Panc1 (cell line): ENCODE measurements around the gene PADI1. TPM values are rescaled to one million over a fixed set of nuclear protein-coding genes. Genes with fewer than 3 reads are reported as not detected.

Experiments
- ATAC-seq: fragments of 200-7000 bp; cut with Tn5 transposase; 2 replicates; pipeline ENCODE4 v1.9.1; 2020; ENCODE audit warnings: mild to moderate bottlenecking, moderate library complexity
- BruUV-seq: library from RNA; stranded (reverse); fragments of 400-500 nt; replicated peaks from 2 replicates; lab custom pipeline; 2021; lab: Mats Ljungman, UMichigan
- CTCF ChIA-PET: fragments of 300-600 bp; sonication (Branson Sonifier 250); formaldehyde crosslinking; loops from one replicate; lab custom pipeline; 2022; ENCODE audit warnings: antibody characterized with exemption; lab: Charles Lee
- POLR2A ChIA-PET: fragments of 300-600 bp; sonication (Branson Sonifier 250); formaldehyde crosslinking; loops from one replicate; lab custom pipeline; 2022; ENCODE audit warnings: antibody characterized with exemption; lab: Charles Lee
- DNase-seq: peaks from one replicate; pipeline ENCODE4 v3.0.0-alpha.2; 2010; ENCODE audit warnings: low read depth, low spot score
- H3K27ac ChIP-seq: 2 replicates; pipeline ENCODE4 v1.5.1; 2011; ENCODE audit warnings: mild to moderate bottlenecking, low read length, inconsistent platforms
- H3K27me3 ChIP-seq: fragments of 200-500 bp; sonication (Bioruptor generic); 2 replicates; pipeline ENCODE4 v1.6.0; 2014; ENCODE audit warnings: low read length, inconsistent platforms; ENCODE audit not compliant: control insufficient read depth, insufficient read depth
- H3K36me3 ChIP-seq: fragments of 200-500 bp; sonication (Bioruptor generic); 2 replicates; pipeline ENCODE4 v1.5.1; 2014; ENCODE audit warnings: inconsistent platforms, mild to moderate bottlenecking, low read length, moderate library complexity; ENCODE audit not compliant: control insufficient read depth, insufficient read depth
- H3K4me1 ChIP-seq: 2 replicates; pipeline ENCODE4 v1.5.1; 2011; ENCODE audit warnings: inconsistent platforms, mild to moderate bottlenecking, low read length, moderate library complexity; ENCODE audit not compliant: control insufficient read depth, insufficient read depth
- H3K4me3 ChIP-seq, 2 experiments: 2 replicates each; pipeline ENCODE4 v1.5.1; 2011 to 2012; ENCODE audit warnings: low read depth in 2 of 2, low read length in 2 of 2, mild to moderate bottlenecking in 2 of 2, inconsistent platforms in 1 of 2, moderate library complexity in 1 of 2
- H3K9me3 ChIP-seq: fragments of 200-500 bp; sonication (Bioruptor generic); 2 replicates; pipeline ENCODE4 v1.5.1; 2014; ENCODE audit warnings: low read depth, mild to moderate bottlenecking, inconsistent platforms, low read length, moderate library complexity; ENCODE audit not compliant: control insufficient read depth, insufficient read depth
- CTCF ChIP-seq: fragments of 450-650 bp; IDR thresholded peaks from 2 replicates; pipeline ENCODE4 v1.5.1; 2017; ENCODE audit warnings: mild to moderate bottlenecking
- POLR2AphosphoS5 ChIP-seq: IDR thresholded peaks from 2 replicates; pipeline ENCODE4 v1.6.1; 2012; ENCODE audit warnings: mild to moderate bottlenecking, low read depth, low read length, moderate library complexity
- REST ChIP-seq, 2 experiments: IDR thresholded peaks; 2 replicates each; pipeline ENCODE4 v1.6.1; 2011 to 2012; ENCODE audit warnings: low read depth in 2 of 2, control low read depth in 1 of 2, low read length in 1 of 2, mild to moderate bottlenecking in 1 of 2, moderate library complexity in 1 of 2; ENCODE audit not compliant: insufficient read depth in 1 of 2
- SIN3A ChIP-seq: IDR thresholded peaks from 2 replicates; pipeline ENCODE4 v1.6.1; 2012; ENCODE audit warnings: low read depth, mild to moderate bottlenecking, low read length, moderate library complexity, borderline replicate concordance; ENCODE audit not compliant: insufficient read depth
- TCF7L2 ChIP-seq: IDR thresholded peaks from 2 replicates; pipeline ENCODE4 v1.6.1; 2011; ENCODE audit warnings: mild to moderate bottlenecking, low read depth, low read length, inconsistent platforms
- in situ Hi-C: cut with HindIII; loops from 2 replicates; pipeline ENCODE4 v1.10.0; 2016; ENCODE audit warnings: low sequenced_read_pairs, low pct_unique_long_range_greater_than_20kb
- intact Hi-C: fragments of 100-400 bp; cut with micrococcal nuclease; formaldehyde crosslinking; loops from one replicate; pipeline ENCODE4 v1.10.0; 2022; ENCODE audit not compliant: unreplicated experiment
- total RNA-seq: library from RNA; stranded (reverse); gene quantifications from one replicate; pipeline ENCODE4 v1.2.1, GENCODE V29; 2021; ENCODE audit not compliant: unreplicated experiment

The PADI1 gene
- total RNA-seq, 1 experiment from 2014 or later = 2.3 TPM

DNA sequence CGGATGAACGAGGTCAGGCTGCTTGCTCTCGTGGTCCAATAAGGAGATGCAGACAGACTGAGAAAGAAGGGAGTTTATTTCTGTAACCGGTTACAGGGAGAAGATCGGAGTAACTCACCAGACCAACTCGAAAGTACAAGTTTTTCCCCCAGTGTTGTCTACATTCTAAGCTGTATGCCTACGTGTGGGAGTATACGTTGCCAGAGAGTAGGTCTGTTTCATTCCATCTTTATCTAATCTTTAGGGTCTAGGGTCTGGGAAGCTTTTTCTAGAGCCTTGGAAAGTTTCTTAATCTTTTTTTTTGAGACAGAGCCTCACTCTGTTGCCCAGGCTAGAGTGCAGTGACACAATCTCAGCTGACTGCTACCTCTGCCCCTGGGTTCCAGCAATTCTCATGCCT lies 4.7 kb upstream of the PADI1 start:
- intact Hi-C loops = no loop called here

GRCh38 chr1:17200756-17201155 lies 4.2 kb upstream of the PADI1 start:
- no TSS peak for BruUV-seq
- in situ Hi-C loops = no loop called here
- no peaks in the 10 kb centered on the region for H3K9me3 ChIP-seq
- H3K36me3 ChIP-seq = no peaks in the 10 kb centered on the region
- TF ChIP-seq TCF7L2 (no peak), CTCF (no peak), POLR2AphosphoS5 (no peak), REST (IDR thresholded peaks at IDR 0.05; ENCODE audit: insufficient read depth in 1 of 2, low read depth in 2 of 2, low read length in 1 of 2) (no peak), SIN3A (no peak)
- H3K4me3 ChIP-seq = no peak overlapping the region
- intact Hi-C loops = no loop called here
- peaks cover 26% of the 10 kb centered on the region for H3K4me1 ChIP-seq
- H3K27me3 ChIP-seq = no peaks in the 10 kb centered on the region
- DNase-seq (no peak), ATAC-seq (no peak)
- peak overlapping the region; percentile 78 for H3K27ac ChIP-seq
- POLR2A ChIA-PET = no interaction called here
- CTCF ChIA-PET = no interaction called here

More for the DNA sequence above, 4.7 kb upstream of the PADI1 start:
- TF ChIP-seq REST (IDR thresholded peaks at IDR 0.05; ENCODE audit: insufficient read depth in 1 of 2, low read depth in 2 of 2, low read length in 1 of 2) (no peak), POLR2AphosphoS5 (no peak), CTCF (no peak), SIN3A (no peak), TCF7L2 (no peak)
- no peaks in the 10 kb centered on the region for H3K27me3 ChIP-seq
- H3K9me3 ChIP-seq = no peaks in the 10 kb centered on the region
- no TSS peak for BruUV-seq
- no peaks in the 10 kb centered on the region for H3K36me3 ChIP-seq
- in situ Hi-C loops = no loop called here
- ChIA-PET CTCF (no interaction called here), POLR2A (no interaction called here)
- ATAC-seq = no peak
- H3K27ac ChIP-seq = peak overlapping the region; percentile 78
- DNase-seq = no peak
- peaks cover 30% of the 10 kb centered on the region for H3K4me1 ChIP-seq
- H3K4me3 ChIP-seq = no peak overlapping the region
